K562 (cell line): ENCODE data around the gene CYSLTR1.

Experiments
- POLR2AphosphoS5 ChIP-seq: IDR thresholded peaks from 2 replicates; pipeline ENCODE4 v1.6.1; 2011; ENCODE audit warnings: mild to moderate bottlenecking, low read depth, low read length, moderate library complexity; ENCODE audit not compliant: control insufficient read depth, insufficient read depth
- TCF7 ChIP-seq: sonication (generic); IDR thresholded peaks from 2 replicates; pipeline ENCODE4 v1.6.1; 2016; ENCODE audit warnings: antibody characterized with exemption, borderline replicate concordance

- TF ChIP-seq POLR2AphosphoS5 (no peak), TCF7 (no peak)
Observed at GRCh38 chrX:78327370-78328086, at the start of gene CYSLTR1.
